NCI-H774 (cell line): ENCODE results near the gene LRRC15.

ENCODE experiments used
- DNase-seq: peaks from one replicate; lab custom pipeline; 2025; lab: John Stamatoyannopoulos, UW

LRRC15 gene

DNA sequence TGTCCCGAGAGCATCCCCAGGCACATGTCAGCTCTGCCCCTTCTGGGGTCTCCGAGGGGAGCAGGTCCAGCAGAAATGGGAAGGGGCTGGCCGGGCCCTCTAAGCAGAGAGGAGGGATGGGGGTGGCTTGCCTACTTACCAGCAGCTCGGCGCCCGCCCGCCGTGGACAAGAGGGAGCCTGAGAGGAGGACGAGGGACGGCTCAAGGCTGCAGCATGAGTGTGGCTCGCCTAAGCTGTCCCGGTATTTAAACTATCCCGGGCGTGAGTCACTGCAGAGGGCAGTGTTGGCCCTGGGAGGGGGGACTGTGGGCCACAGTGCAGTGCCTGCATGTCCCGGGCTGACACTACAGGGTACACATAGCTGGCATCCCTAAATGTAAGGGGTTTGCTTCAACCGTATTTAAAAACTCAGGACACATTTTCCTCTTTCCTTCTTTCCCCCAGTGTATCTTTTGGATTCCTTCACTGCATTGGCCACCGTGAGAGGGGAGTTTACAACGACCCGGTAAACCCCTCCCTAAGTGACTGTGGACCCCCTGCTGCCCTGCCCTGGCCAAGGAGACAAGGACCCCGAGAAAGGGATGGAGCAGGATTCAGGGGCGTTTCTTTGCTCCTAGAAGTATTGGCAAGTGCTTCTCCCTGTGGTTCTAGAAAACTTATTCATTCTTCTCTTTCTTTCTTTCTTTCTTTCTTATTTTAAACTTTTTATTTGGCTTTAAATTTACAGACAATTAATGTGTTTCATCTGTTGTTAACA, at the start of gene LRRC15:
TSS of gene LRRC15 (minus strand) at position 222 of the 758 bp plus-strand sequence. CDS start 8,700 bp downstream, outside the sequence.
- DNase-seq, result no peak

- DNase-seq, result no peak
Observed at GRCh38 chr3:194418671-194419070, 49.1 kb upstream of the LRRC15 start.

DNA sequence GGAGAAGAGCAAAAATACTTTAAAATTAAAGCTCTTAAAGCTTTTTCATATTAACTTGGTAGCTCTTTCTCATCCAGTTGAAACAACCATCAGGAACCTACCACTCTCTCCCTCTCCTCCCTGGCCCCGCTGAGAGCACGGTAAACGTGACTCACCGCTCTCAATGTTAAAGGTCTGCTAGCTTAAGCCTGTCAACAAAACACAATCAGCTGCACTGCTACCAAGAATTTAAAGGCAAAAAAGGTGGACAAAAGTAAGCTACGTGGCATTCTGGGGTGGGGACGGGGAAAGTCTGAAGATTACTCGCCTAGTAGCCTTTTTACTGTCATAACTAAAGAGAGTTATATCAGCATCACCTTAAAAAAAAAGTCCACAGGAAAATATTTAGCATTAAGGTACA, 37.9 kb upstream of the LRRC15 start:
- no peak for DNase-seq

DNA sequence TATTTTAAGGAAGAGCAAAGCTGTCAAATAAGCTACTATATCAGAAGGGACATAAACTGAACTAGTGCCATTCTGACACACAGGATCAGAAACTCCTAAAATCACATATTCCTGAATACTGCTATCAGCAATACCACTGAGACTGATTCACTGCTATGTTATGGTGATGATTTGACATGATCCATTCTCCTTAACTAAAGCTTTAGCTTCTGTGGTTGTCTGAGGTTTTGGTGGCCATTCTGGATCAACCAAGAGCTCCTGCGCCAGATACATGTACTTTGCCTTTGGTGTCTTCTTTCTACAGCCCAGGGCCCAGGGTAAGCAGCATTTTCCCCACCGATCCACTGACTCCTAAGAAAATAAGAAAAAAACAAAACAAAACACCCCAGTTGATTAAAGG, 36.2 kb upstream of the LRRC15 start:
- DNase-seq, result no peak

GRCh38 chr3:194404365-194405140, 35.0 kb upstream of the LRRC15 start:
- DNase-seq, result peak; percentile 76

GRCh38 chr3:194401868-194402329, 32.4 kb upstream of the LRRC15 start:
- DNase-seq, result no peak

- no peak for DNase-seq
Observed at GRCh38 chr3:194401346-194401745, 31.8 kb upstream of the LRRC15 start.

GRCh38 chr3:194399874-194400411, 30.4 kb upstream of the LRRC15 start:
- DNase-seq, result no peak

GRCh38 chr3:194399166-194399565, 29.6 kb upstream of the LRRC15 start, which contains the start of gene GP5:
TSS of gene GP5 (minus strand) at chr3:194399266. CDS start at chr3:194398282, 984 bp downstream.
- no peak for DNase-seq

DNA sequence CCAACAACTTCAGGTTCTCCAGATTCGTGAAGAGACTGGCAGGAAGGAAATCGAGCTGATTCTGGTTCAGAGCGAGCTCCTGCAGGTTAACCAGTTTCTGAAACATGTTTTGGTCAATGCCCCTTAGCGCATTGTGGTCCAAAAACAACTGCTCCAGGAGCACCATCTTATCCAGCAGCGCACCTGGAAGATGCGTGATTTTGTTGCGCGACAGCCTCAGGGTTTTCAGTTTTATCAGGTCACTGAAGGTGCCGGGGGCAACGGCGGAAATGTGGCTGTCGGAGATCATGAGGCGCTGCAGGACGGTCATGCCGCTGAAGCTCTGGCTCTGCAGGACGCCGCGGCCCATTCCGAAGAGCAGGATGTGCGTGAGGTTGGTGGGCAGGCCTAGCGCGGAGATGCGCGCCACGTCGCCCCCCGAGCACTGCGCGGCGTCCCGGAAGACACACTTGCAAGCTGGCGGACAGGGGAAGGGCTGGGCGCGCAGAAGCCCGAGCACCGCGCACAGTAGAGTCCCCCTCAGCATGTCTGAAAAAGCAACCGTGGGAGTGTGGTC, 28.3 kb upstream of the LRRC15 start:
- no peak for DNase-seq

DNA sequence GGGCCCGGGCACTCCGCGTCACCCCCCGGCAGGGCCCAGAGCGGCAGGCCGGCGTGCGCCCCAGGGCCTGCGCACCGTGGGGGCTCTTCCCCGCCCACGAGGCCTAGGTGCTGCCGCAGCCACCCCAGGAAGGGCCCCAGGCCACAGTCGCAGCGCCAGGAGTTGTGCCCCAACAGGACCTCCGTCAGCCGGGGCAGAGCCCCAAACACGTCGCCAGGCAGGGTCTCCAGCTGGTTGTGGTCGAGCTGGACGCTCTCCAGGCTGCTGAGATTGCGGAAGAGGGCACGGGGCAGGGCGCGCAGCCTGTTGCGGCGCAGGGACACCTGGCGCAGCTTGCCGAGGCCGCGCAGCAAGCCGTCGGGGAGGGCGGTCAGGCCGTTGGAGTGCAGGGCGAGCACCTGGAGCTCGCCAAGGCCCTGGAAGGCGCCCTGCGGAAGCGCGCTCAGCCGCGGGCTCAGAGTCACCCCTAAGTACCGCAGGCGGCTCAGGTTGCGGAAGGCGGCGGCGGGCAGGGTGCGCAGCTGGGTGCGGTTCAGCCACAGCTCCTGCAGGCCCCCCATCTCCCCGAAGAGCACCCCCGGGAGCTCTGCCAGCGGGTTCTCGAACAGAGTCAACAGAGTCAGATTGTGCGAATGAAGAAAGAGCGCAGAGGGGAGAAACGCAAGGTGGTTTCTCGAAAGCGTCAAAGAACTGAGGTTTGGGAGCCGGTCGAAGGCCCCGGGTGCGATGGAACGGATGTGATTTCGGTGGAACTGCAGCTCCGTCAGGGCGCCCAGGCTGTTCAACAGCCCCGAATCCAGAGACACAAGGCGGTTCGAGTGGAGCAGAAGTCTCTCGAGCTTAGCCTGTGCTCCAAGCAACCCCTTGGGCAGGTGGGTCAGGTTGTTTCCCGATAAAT, 27.6 kb upstream of the LRRC15 start:
- no peak for DNase-seq

GRCh38 chr3:194396539-194396858, 27.0 kb upstream of the LRRC15 start:
- DNase-seq, result no peak

DNA sequence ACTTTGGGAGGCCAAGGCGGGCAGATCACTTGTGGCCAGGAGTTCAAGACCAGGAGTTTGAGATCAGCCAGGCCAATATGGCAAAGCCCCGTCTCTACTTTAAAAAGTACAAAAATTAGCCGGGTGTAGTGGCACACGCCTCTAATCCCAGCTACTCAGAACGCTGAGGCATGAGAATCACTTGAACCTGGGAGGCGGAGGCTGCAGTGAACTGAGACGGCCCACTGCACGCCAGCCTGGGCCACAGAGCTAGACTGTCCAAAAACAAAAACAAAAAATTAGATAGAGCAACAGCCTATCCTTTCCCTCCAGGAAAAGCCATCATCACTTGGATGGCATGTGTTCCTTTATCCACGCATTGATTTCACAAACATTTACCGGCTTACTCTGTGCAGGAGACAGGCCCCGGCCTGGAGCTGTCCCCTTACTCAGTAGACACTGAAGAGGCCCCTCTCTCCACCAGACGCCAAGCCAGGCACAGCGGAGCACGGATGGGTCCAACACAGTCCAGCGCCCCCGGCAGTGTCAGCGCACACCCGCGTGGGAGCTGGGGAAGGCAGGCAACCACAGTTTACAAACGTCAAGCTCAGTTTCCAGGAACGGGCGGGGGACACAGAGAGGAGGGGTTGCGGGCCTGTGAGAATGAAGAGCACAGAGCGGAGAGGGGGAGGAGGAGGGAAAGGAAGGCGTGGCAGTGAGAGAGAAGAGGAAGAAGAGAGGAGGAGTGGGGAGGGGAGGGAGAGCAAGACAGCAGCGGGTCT, 26.4 kb upstream of the LRRC15 start:
- no peak for DNase-seq

GRCh38 chr3:194395212-194395611, 25.7 kb upstream of the LRRC15 start:
- peak; percentile 72 for DNase-seq

DNA sequence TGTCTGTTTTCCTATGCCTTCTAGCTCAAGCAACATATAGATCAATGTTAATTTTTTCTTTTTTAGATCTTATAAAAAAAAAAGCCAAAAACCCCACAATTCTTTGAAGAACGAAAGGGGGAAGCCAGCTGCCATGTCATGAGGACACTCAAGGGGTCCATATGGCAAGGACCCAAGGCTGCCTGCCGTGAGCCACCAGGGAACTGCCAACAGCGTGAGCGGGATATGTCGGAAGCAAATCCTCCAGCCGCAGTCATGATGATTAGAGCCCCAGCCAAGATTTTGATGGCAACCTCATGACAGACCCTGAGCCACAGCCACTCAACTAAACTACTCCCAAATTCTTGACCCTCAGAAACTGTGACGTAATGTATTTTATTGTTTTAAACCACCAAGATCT, 23.0 kb upstream of the LRRC15 start:
- DNase-seq, result no peak

DNA sequence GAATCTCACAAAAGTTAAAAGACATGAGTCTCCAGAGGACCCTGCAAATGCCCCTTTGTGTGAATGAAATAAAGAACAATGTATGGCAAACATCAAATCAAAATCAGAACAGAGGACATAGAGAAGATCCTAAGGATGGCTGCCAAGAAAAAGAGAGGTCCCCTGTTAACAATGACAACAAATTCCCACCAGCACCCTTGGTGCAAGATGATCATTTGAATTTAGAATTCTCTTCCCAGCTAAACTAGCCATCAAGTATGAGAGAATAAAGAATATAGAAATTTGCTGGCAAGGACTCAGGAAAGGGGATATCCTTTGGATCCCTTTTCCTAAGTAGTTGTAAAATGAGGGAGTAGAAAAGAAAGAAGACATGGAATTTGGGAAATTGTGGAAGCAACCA, 21.3 kb upstream of the LRRC15 start:
- DNase-seq, result no peak

DNA sequence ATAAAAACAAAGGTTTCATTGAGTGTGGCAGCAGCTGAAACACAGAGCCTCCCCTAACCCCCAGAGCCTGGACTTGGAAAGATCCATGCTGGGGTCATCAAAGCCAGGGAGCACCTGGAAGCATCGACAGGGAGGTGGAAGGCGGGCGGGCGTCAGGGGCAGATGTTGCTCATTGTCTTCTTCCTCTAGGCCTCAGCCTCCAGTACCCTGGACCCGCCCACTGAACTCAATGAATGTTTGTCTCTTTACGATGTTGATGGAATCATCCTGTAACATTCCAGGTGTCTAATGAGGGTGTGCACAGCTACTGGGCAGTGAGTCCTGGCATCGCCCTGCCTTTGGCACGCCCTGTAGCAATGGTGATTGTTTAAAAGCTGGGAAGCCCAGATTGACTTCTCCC, 19.7 kb upstream of the LRRC15 start:
- DNase-seq, result no peak

DNA sequence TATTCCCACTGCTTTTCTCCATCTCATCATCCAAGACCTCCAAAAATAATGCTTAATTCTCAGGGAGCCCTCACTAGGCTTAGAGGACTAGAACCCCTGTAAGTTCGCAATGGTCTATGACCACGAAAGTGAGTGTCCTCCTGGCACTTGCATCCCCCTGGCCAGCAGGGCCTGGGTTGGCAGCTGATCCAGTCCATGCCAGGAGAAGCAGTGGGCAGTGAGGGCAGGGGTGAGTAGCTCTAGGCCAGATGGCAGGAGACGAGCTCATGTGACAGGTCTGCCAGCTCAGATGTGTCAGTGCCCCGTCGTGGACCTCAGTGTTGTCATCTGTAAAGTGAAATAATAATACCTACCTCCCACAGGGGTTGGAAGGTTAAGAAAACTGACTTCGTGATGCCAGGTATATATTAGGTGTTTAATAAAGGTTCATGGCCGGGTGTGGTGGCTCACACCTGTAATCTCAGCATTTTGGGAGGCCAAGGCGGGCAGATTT, 18.4 kb upstream of the LRRC15 start:
- DNase-seq, result no peak

GRCh38 chr3:194387276-194387675, 17.7 kb upstream of the LRRC15 start:
- DNase-seq, result no peak

- DNase-seq, result peak; percentile 71
Observed at GRCh38 chr3:194386648-194387047, 17.1 kb upstream of the LRRC15 start.

DNA sequence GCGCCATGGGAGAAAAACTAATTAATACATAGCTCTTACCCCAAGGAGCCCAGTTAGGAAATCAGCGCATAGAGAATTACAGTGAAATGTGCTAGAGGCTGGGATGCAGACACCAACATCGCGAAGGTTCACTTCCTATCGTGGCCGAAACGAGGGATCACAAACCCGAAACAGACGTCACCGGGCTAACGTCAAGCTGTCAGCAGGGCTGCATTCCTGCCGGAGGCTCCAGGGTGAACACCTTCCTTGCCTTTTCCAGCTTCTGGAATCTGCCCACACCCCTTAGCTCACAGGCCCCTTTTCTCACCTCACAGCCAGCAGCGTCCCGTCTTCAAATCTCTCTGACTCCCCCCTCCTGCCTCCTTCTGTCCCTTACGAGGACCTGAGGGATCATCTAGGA, 16.5 kb upstream of the LRRC15 start:
- no peak for DNase-seq
